ENCODE data around the gene SOX1. TPM values are rescaled to one million over a fixed set of nuclear protein-coding genes. Genes with fewer than 3 reads are reported as not detected.

The SOX1 gene
- total RNA-seq, 1 experiment from 2014 or later: not detected

DNA sequence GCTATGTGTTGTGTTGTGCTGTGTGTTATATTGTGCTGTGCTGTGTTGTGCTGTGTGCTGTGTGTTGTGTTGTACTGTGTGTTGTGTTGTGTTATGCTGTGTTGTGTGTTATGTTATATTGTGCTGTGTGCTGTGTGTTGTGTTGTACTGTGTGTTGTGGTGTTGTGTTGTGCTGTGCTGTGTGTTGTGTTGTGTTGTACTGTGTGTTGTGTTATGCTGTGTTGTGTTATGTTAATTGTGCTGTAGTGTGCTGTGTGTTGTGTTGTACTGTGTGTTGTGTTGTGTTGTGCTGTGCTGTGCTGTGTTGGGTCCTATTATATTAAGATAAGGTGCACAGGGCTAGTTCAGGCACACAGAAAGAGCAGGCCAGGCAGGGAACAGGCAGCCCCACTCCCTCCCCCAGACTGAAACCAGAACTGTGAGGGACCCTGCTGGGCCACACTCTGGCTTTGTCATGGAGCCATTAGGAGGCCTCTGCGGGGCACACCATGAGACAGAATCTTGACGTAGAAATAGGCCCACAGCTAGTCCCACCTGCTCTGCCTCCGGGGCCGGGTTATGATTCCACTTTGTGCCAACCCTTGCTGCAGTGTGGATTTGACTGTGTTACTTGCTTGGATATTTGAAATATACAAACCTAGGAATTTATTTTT, 12.1 kb downstream of the SOX1 start:
- ChIA-PET CTCF (interaction anchor here (0.6 kb wide), 1 partner anchor 184 kb away, joined by 4 read pairs; no protein-coding TSS in a partner anchor), POLR2A (no interaction called here)
- intact Hi-C loops (cut with micrococcal nuclease): no loop called here
- DNase-seq (ENCODE audit: unreplicated experiment): no peak
- Mint-ChIP-seq H3K4me3 (ENCODE audit: unreplicated experiment) (no peak overlapping the region), H3K27me3 (ENCODE audit: insufficient read depth, unreplicated experiment) (no peaks in the 10 kb centered on the region), H3K9me3 (ENCODE audit: unreplicated experiment) (peaks cover 15% of the 10 kb centered on the region), H3K36me3 (ENCODE audit: insufficient read depth, unreplicated experiment) (no peaks in the 10 kb centered on the region), H3K4me1 (ENCODE audit: insufficient read depth, unreplicated experiment) (no peaks in the 10 kb centered on the region), H3K27ac (ENCODE audit: low read depth, unreplicated experiment) (no peak overlapping the region)
- TF ChIP-seq, protein P1, sequence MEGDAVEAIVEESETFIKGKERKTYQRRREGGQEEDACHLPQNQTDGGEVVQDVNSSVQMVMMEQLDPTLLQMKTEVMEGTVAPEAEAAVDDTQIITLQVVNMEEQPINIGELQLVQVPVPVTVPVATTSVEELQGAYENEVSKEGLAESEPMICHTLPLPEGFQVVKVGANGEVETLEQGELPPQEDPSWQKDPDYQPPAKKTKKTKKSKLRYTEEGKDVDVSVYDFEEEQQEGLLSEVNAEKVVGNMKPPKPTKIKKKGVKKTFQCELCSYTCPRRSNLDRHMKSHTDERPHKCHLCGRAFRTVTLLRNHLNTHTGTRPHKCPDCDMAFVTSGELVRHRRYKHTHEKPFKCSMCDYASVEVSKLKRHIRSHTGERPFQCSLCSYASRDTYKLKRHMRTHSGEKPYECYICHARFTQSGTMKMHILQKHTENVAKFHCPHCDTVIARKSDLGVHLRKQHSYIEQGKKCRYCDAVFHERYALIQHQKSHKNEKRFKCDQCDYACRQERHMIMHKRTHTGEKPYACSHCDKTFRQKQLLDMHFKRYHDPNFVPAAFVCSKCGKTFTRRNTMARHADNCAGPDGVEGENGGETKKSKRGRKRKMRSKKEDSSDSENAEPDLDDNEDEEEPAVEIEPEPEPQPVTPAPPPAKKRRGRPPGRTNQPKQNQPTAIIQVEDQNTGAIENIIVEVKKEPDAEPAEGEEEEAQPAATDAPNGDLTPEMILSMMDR (IDR thresholded peaks at IDR 0.05; ENCODE audit: unreplicated experiment): no peak
- BruUV-seq (replicated peaks): no TSS peak

DNA sequence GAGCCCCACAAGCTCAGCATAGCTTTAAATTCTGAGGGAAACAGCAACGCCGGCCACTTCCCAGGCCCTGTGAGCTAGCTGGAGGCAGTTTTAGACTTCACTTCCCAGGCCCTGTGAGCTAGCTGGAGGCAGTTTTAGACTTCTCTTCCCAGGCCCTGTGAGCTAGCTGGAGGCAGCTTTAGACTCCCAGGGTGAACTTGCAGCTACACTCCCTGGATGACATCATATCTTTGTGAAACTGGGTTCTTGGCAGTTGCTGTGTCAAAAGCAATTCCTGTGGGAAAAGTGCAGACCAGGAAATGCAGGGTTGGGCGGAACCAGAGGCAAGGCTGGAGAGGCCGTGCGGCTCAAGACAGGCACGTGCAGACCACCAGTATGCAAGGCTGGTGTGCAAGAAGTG, 12.7 kb downstream of the SOX1 start:
- Mint-ChIP-seq H3K4me1 (ENCODE audit: insufficient read depth, unreplicated experiment) (no peaks in the 10 kb centered on the region), H3K9me3 (ENCODE audit: unreplicated experiment) (peaks cover 19% of the 10 kb centered on the region), H3K36me3 (ENCODE audit: insufficient read depth, unreplicated experiment) (no peaks in the 10 kb centered on the region), H3K27me3 (ENCODE audit: insufficient read depth, unreplicated experiment) (no peaks in the 10 kb centered on the region), H3K27ac (ENCODE audit: low read depth, unreplicated experiment) (no peak overlapping the region), H3K4me3 (ENCODE audit: unreplicated experiment) (no peak overlapping the region)
- DNase-seq (ENCODE audit: unreplicated experiment): peak; percentile 9
- intact Hi-C loops (cut with micrococcal nuclease): no loop called here
- ChIA-PET POLR2A (no interaction called here), CTCF (interaction anchor here (0.6 kb wide), 1 partner anchor 183 kb away, joined by 4 read pairs; no protein-coding TSS in a partner anchor)
- TF ChIP-seq, protein P1 (IDR thresholded peaks at IDR 0.05; ENCODE audit: unreplicated experiment): no peak
- BruUV-seq (replicated peaks): no TSS peak

DNA sequence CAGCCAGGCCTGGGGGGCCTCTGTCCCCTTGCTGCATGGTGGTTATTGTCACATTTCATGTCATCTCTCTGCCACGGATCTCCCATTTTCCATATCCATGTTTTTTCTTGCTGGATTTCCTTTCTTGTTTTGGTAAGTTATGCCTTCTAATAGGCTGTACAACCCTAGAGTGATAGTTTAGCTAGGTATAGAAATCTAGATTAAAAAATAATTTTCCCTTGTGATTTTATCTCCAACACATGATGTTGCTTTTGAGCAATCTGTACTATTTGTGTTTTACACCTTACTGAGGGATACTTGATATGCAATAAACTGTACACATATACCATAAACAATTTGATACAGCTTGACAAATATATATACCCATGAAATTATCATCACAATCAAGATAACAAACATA, 17.0 kb downstream of the SOX1 start:
- peaks cover 35% of the 10 kb centered on the region for H3K9me3 Mint-ChIP-seq (ENCODE audit: unreplicated experiment)
- no peak for DNase-seq (ENCODE audit: unreplicated experiment)
- no peaks in the 10 kb centered on the region for H3K4me1 Mint-ChIP-seq (ENCODE audit: insufficient read depth, unreplicated experiment)
- intact Hi-C loops (cut with micrococcal nuclease): no loop called here
- H3K27me3 Mint-ChIP-seq (ENCODE audit: insufficient read depth, unreplicated experiment): no peaks in the 10 kb centered on the region
- no peaks in the 10 kb centered on the region for H3K36me3 Mint-ChIP-seq (ENCODE audit: insufficient read depth, unreplicated experiment)
- ChIA-PET POLR2A (interaction anchor here (0.6 kb wide), 1 partner anchor 900 kb away, joined by 5 read pairs; no protein-coding TSS in a partner anchor), CTCF (interaction anchor here (0.5 kb wide), 1 partner anchor 47 kb away, joined by 3 read pairs; no protein-coding TSS in a partner anchor)
- TF ChIP-seq, protein P1 (IDR thresholded peaks at IDR 0.05; ENCODE audit: unreplicated experiment): no peak
- H3K27ac Mint-ChIP-seq (ENCODE audit: low read depth, unreplicated experiment): no peak overlapping the region
- no peak overlapping the region for H3K4me3 Mint-ChIP-seq (ENCODE audit: unreplicated experiment)
- no TSS peak for BruUV-seq (replicated peaks)

DNA sequence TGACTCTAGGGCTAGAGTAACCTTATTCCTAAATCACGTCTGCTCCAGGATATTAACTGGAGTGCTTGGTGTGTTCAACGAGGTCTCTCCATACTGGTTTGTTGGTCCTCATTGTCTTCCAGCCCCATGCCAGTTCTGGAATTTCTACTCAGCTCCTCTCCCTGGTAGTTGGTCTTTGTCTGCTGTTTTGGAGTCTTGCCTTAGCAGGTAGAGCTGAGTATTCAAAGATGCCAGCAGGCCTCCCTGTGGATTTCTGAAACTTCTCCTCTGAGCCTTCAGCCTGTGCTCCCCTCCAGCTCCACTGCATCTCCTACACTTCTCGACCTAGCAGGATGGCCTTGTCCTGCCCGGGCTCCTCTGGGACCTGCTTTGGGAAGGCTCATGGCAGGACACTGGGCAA, 25.5 kb downstream of the SOX1 start:
- no peaks in the 10 kb centered on the region for H3K36me3 Mint-ChIP-seq (ENCODE audit: insufficient read depth, unreplicated experiment)
- BruUV-seq (replicated peaks): no TSS peak
- H3K27ac Mint-ChIP-seq (ENCODE audit: low read depth, unreplicated experiment): no peak overlapping the region
- TF ChIP-seq, protein P1 (IDR thresholded peaks at IDR 0.05; ENCODE audit: unreplicated experiment): no peak
- DNase-seq (ENCODE audit: unreplicated experiment): no peak
- POLR2A ChIA-PET: no interaction called here
- H3K9me3 Mint-ChIP-seq (ENCODE audit: unreplicated experiment): peaks cover 42% of the 10 kb centered on the region
- CTCF ChIA-PET: interaction anchor here (0.6 to 0.8 kb wide), 2 partner anchors 17 to 459 kb away, joined by 4 to 5 read pairs; no protein-coding TSS in a partner anchor
- H3K4me3 Mint-ChIP-seq (ENCODE audit: unreplicated experiment): no peak overlapping the region
- no peaks in the 10 kb centered on the region for H3K27me3 Mint-ChIP-seq (ENCODE audit: insufficient read depth, unreplicated experiment)
- no peaks in the 10 kb centered on the region for H3K4me1 Mint-ChIP-seq (ENCODE audit: insufficient read depth, unreplicated experiment)
- intact Hi-C loops (cut with micrococcal nuclease): no loop called here
